IMR-90 (cell line): ENCODE data around the gene ID2.

Source experiments
- CEBPB ChIP-seq: IDR thresholded peaks from 2 replicates; pipeline ENCODE4 v1.6.1; 2012; ENCODE audit warnings: low read depth, low read length, improper control_type of control experiment
- CHD1 ChIP-seq: IDR thresholded peaks from 2 replicates; pipeline ENCODE4 v1.6.1; 2012; ENCODE audit warnings: low read depth, low read length, improper control_type of control experiment
- NFE2L2 ChIP-seq: fragments of 150-350 bp; IDR thresholded peaks from 2 replicates; pipeline ENCODE4 v1.6.1; 2016; ENCODE audit warnings: low read depth, mild to moderate bottlenecking, low read length
- POLR2A ChIP-seq: IDR thresholded peaks from 2 replicates; pipeline ENCODE4 v1.6.1; 2012; ENCODE audit warnings: mild to moderate bottlenecking, low read depth, low read length
- RAD21 ChIP-seq: IDR thresholded peaks from 2 replicates; pipeline ENCODE4 v1.6.1; 2012; ENCODE audit warnings: low read length, improper control_type of control experiment
- RFX5 ChIP-seq: IDR thresholded peaks from 2 replicates; pipeline ENCODE4 v1.8.0; 2012; ENCODE audit warnings: low read depth, mild to moderate bottlenecking, low read length, moderate library complexity
- SMC3 ChIP-seq: fragments of 150-350 bp; IDR thresholded peaks from 2 replicates; pipeline ENCODE4 v1.6.1; 2016; ENCODE audit warnings: low read depth, mild to moderate bottlenecking, antibody characterized with exemption, low read length, moderate library complexity
- TF ChIP-seq, protein P1 (sequence below): conservative IDR thresholded peaks from 2 replicates; pipeline ENCODE4 v1.5.1; 2012; ENCODE audit warnings: mild to moderate bottlenecking, low read depth, low read length, improper control_type of control experiment
- TF ChIP-seq, protein P2 (sequence below): fragments of 150-350 bp; IDR thresholded peaks from 2 replicates; pipeline ENCODE4 v1.6.1; 2017; ENCODE audit warnings: mild to moderate bottlenecking, antibody characterized with exemption, low read length, low read depth

DNA sequence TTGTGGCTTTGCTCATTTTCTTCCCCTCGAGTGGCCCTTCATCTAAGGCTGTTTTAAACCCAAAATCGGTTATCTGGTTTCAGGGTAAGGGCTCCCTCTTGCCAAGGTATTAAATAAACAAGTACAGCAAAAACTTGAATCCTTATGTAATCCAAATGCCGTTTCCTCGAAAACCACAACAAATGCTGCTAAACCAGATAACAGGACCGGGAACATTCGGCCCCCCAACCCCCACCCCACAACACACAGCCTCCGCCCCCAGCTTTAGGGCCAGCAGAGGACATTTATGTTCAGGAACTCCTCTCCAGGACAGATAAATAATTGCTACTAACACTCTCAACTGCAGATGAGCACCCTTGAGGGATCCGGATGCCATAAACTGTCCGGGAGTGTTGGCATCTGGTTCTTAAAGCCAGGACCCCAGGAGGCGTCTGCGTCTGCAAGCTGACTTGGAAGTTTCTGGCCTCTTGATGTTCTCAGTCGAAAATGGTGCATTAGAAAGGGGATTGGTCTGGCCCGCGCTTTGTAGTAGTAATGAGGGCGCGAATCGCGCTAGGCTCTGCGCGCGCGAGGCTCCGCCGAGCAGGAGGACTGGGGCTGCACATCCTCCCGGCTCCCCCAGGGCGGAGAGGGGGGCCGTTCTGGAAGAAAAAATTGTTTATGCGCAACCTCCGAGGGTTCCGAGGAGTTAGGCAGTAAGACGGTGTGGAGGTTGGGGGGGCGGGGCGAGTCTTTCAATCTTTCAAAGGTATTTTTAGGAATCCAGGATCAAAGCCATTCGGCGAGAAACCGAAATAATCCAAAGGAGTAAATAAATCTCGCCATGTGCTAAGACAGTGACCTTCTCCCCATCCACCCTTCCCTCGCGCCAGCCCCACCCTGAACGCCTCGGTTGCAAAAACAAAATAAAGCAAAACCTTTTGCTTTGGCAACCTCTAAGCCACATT lies 3.9 kb upstream of the ID2 start:
- TF ChIP-seq, protein P1, sequence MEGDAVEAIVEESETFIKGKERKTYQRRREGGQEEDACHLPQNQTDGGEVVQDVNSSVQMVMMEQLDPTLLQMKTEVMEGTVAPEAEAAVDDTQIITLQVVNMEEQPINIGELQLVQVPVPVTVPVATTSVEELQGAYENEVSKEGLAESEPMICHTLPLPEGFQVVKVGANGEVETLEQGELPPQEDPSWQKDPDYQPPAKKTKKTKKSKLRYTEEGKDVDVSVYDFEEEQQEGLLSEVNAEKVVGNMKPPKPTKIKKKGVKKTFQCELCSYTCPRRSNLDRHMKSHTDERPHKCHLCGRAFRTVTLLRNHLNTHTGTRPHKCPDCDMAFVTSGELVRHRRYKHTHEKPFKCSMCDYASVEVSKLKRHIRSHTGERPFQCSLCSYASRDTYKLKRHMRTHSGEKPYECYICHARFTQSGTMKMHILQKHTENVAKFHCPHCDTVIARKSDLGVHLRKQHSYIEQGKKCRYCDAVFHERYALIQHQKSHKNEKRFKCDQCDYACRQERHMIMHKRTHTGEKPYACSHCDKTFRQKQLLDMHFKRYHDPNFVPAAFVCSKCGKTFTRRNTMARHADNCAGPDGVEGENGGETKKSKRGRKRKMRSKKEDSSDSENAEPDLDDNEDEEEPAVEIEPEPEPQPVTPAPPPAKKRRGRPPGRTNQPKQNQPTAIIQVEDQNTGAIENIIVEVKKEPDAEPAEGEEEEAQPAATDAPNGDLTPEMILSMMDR: no peak
- TF ChIP-seq POLR2A (peak; percentile 82), RAD21 (0 out of 2 replicates have a peak, but pooled peaks have one; percentile 13), CHD1 (no peak), CEBPB (no peak), RFX5 (no peak), SMC3 (no peak), NFE2L2 (no peak)
- TF ChIP-seq, protein P2, sequence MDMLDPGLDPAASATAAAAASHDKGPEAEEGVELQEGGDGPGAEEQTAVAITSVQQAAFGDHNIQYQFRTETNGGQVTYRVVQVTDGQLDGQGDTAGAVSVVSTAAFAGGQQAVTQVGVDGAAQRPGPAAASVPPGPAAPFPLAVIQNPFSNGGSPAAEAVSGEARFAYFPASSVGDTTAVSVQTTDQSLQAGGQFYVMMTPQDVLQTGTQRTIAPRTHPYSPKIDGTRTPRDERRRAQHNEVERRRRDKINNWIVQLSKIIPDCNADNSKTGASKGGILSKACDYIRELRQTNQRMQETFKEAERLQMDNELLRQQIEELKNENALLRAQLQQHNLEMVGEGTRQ: no peak
